Kidney (tissue), 14 donors: Measurements from ENCODE around the gene LIPC. TPM values are rescaled to one million over a fixed set of nuclear protein-coding genes. Genes with fewer than 3 reads are reported as not detected.

ENCODE experiments used
- DNase-seq, 5 donors: peaks; one replicate each; pipeline ENCODE4 v3.0.0-alpha.2; 2013 to 2020
- FAIRE-seq: peaks from 2 replicates; lab custom pipeline; 2012; peaks lifted over from hg19 to GRCh38; lab: Jason Lieb, UNC
- H3K27ac ChIP-seq, 2 donors: one replicate each; pipeline ENCODE4 v1.7.0; 2013; ENCODE audit warnings: low read depth in 2 of 2, low read length in 2 of 2, inconsistent platforms in 1 of 2
- H3K27me3 ChIP-seq: one replicate; pipeline ENCODE4 v1.7.1; 2013; ENCODE audit warnings: low read length, inconsistent platforms; ENCODE audit not compliant: control insufficient read depth, insufficient read depth
- H3K36me3 ChIP-seq, 3 donors: one replicate each; pipeline versions ENCODE4 v1.7.0 to v1.7.1; 2013; ENCODE audit warnings: low read length in 3 of 3, control low read depth in 1 of 3, inconsistent platforms in 1 of 3; ENCODE audit not compliant: insufficient read depth in 3 of 3, control insufficient read depth in 2 of 3
- H3K4me1 ChIP-seq, 3 donors: one replicate each; pipeline versions ENCODE4 v1.7.0 to v1.7.1; 2013; ENCODE audit warnings: low read length in 3 of 3, inconsistent platforms in 1 of 3, low read depth in 1 of 3; ENCODE audit not compliant: control insufficient read depth in 2 of 3, insufficient read depth in 2 of 3
- H3K4me3 ChIP-seq, 3 donors: one replicate each; pipeline versions ENCODE4 v1.7.0 to v1.8.1; 2013; ENCODE audit warnings: low read length in 3 of 3, control low read depth in 1 of 3, inconsistent platforms in 1 of 3
- H3K9ac ChIP-seq, 3 donors: one replicate each; pipeline versions ENCODE4 v1.7.0 to v1.7.1; 2013; ENCODE audit warnings: low read length in 3 of 3, control low read depth in 1 of 3, inconsistent platforms in 1 of 3
- H3K9me3 ChIP-seq, 3 donors: one replicate each; pipeline versions ENCODE4 v1.7.0 to v1.7.1; 2013; ENCODE audit warnings: low read length in 3 of 3, control low read depth in 1 of 3, inconsistent platforms in 1 of 3; ENCODE audit not compliant: control insufficient read depth in 2 of 3, insufficient read depth in 1 of 3
- intact Hi-C: fragments of 100-400 bp; cut with DNase I; formaldehyde crosslinking; loops from one replicate; pipeline ENCODE4 v1.11.1; 2022
- polyA plus RNA-seq: library from polyadenylated mRNA; stranded (reverse); fragments of 350-450 nt; fragmentation: Illumina TruSeq; extraction: RNeasy Lipid Tissue Mini Kit (QIAGEN cat#74804); gene quantifications from one replicate; pipeline ENCODE4 v1.2.3, GENCODE V29; 2014; ENCODE audit warnings: low read depth, low replicate concordance; ENCODE audit not compliant: insufficient read depth
- total RNA-seq: library from RNA; stranded (reverse); fragmentation: NEBNext Ultra II Directional; extraction: Animal tissue kit (Norgen Biotek cat#: 25700); gene quantifications from one replicate; pipeline ENCODE4 v1.2.1, GENCODE V29; 2021
- TF ChIP-seq, protein P1 (sequence below): IDR thresholded peaks from 3 replicates; pipeline ENCODE4 v1.5.1; 2012; ENCODE audit warnings: mild to moderate bottlenecking, moderate library complexity, borderline replicate concordance; ENCODE audit not compliant: insufficient read depth; ENCODE audit errors: extremely low read depth
- donor health status: control.
- donor health status: control.
- donor health status: control.
- donor health status: control.
- donor health status: control.
- donor health status: DM: yes; HTN: yes; CAD: no.
- donor health status: Normal renal cell carcinoma (clear cell type).

The LIPC gene
- total and polyA plus RNA-seq, 2 donors from 2014 or later: 9.9 to 21.6 TPM

DNA sequence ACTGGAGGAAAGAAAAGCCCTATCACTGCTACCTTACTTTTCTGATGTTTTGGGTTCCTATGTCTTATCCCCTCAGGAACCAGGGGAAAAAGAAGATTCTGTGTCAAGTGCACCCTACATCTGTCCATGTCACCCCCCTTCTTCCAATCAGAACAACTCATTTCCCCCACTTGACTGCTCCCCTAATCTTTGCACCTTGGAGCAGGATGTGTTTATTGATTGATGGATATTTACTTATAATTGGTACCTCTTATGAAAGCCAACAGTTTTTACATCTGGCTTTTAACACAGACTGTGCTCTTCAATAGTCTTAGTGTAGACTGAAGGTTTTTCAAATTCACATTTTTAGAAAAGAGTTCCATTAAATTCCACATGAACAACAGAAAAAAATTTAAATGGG lies 33.3 kb downstream of the LIPC start:
- Histone ChIP-seq H3K27me3 (no peaks in the 10 kb centered on the region), H3K4me3 (no peak overlapping the region), H3K36me3 (no peaks in the 10 kb centered on the region), H3K9me3 (no peaks in the 10 kb centered on the region), H3K9ac (no peak overlapping the region), H3K27ac (no peak overlapping the region), H3K4me1 (peaks cover 6 to 31% (median 27%) of the 10 kb centered on the region in 3 donors)
- TF ChIP-seq, protein P1, sequence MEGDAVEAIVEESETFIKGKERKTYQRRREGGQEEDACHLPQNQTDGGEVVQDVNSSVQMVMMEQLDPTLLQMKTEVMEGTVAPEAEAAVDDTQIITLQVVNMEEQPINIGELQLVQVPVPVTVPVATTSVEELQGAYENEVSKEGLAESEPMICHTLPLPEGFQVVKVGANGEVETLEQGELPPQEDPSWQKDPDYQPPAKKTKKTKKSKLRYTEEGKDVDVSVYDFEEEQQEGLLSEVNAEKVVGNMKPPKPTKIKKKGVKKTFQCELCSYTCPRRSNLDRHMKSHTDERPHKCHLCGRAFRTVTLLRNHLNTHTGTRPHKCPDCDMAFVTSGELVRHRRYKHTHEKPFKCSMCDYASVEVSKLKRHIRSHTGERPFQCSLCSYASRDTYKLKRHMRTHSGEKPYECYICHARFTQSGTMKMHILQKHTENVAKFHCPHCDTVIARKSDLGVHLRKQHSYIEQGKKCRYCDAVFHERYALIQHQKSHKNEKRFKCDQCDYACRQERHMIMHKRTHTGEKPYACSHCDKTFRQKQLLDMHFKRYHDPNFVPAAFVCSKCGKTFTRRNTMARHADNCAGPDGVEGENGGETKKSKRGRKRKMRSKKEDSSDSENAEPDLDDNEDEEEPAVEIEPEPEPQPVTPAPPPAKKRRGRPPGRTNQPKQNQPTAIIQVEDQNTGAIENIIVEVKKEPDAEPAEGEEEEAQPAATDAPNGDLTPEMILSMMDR: no peak
- intact Hi-C loops: no loop called here
- DNase-seq (no peak), FAIRE-seq (no peak)

DNA sequence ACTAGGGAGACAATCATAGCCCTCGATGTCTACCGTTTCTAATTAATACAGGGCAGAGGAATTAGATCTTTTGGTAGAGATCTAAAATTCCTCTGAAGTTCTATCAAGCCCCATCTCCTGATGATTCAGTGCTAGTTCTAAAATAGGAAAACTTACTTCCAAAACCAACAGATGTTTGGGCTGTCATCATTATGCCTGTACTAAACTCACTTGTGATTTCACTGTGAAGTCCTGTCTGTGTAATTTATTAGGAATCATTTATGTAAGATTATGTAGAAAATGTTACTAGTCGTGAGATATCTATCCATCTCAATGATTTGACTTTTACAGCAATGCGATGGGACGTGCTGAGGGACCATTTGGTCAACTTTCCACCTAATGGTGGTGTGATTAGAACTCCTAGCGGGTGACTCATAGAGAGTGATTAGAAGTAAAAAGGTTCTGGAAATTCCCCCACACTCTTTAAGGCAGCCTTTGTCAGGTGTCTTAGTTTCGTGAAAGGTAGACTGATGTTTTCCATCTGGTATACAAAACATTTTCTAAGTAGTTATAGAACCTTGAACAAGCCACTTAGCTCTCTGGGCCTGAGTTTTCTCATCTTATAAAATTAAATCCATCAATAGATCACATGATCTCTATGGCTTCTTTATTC lies 34.2 kb downstream of the LIPC start:
- TF ChIP-seq, protein P1: no peak
- Histone ChIP-seq H3K4me1 (peaks cover 6 to 27% (median 25%) of the 10 kb centered on the region in 3 donors), H3K9me3 (no peaks in the 10 kb centered on the region), H3K4me3 (no peak overlapping the region), H3K9ac (no peak overlapping the region), H3K27ac (peak overlapping the region; percentile 49 to 94), H3K27me3 (no peaks in the 10 kb centered on the region), H3K36me3 (no peaks in the 10 kb centered on the region)
- FAIRE-seq (no peak), DNase-seq (no peak)
- intact Hi-C loops: no loop called here

DNA sequence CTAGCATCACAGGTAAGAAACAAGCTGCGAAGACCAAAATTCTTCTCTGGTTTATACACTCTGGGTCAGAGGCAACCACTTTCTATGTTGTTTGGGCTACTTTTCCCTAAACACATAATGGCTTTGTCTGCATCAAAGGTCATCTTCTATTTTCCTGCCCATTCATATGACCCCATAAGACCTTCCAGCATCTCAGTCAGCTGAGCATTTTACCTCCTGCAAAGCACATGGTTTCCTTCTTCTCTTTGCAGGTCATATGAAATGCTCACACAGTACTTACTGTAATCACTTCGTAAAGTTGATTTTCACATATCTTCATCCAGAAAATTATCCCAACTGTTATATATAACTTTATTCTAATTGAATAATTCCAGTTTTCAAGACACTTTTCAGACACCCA lies 34.8 kb downstream of the LIPC start:
- Histone ChIP-seq H3K4me1 (peaks cover 6 to 27% (median 25%) of the 10 kb centered on the region in 3 donors), H3K27me3 (no peaks in the 10 kb centered on the region), H3K36me3 (no peaks in the 10 kb centered on the region), H3K9me3 (no peaks in the 10 kb centered on the region), H3K27ac (peak overlapping the region; percentile 49 to 94), H3K9ac (no peak overlapping the region), H3K4me3 (no peak overlapping the region)
- no peak for FAIRE-seq
- intact Hi-C loops: no loop called here
- TF ChIP-seq, protein P1: no peak
- peak in 1 of 5 donors; percentile 37 for DNase-seq
